CD14-positive monocyte (primary cell): ENCODE data around the gene PLXNA2. TPM values are rescaled to one million over a fixed set of nuclear protein-coding genes. Genes with fewer than 3 reads are reported as not detected.

Source experiments
- DNase-seq, 3 donors: peaks; one replicate each; pipeline ENCODE4 v3.0.0-alpha.2; 2011 to 2022
- H2AFZ ChIP-seq: 2 replicates; pipeline ENCODE4 v1.6.0; 2012; ENCODE audit warnings: mild to moderate bottlenecking, low read depth, low read length, inconsistent platforms; ENCODE audit not compliant: insufficient read depth, poor library complexity, severe bottlenecking
- H3K27ac ChIP-seq, 2 donors: 1 replicate in 1 of 2; 2 replicates in 1 of 2; pipeline ENCODE4 v1.5.1; 2012 to 2013; ENCODE audit warnings: low read length in 2 of 2, control low read depth in 1 of 2, inconsistent platforms in 1 of 2, low read depth in 1 of 2, mild to moderate bottlenecking in 1 of 2
- H3K27me3 ChIP-seq, 2 donors: one replicate each; pipeline versions ENCODE4 v1.6.0 to v1.6.1; 2011 to 2013; ENCODE audit warnings: low read length in 2 of 2; ENCODE audit not compliant: control insufficient read depth in 2 of 2, insufficient read depth in 2 of 2
- H3K36me3 ChIP-seq, 2 donors: replicated peaks in 1 of 2; 1 replicate in 1 of 2; 2 replicates in 1 of 2; pipeline versions ENCODE4 v1.5.1 to v1.6.1; 2012 to 2013; ENCODE audit warnings: low read length in 2 of 2, control low read depth in 1 of 2, inconsistent platforms in 1 of 2, mild to moderate bottlenecking in 1 of 2; ENCODE audit not compliant: insufficient read depth in 2 of 2, control insufficient read depth in 1 of 2
- H3K4me1 ChIP-seq, 2 donors: 1 replicate in 1 of 2; 2 replicates in 1 of 2; pipeline versions ENCODE4 v1.5.1 to v1.6.1; 2012 to 2013; ENCODE audit warnings: low read length in 2 of 2, control low read depth in 1 of 2, inconsistent platforms in 1 of 2, mild to moderate bottlenecking in 1 of 2, moderate library complexity in 1 of 2; ENCODE audit not compliant: insufficient read depth in 2 of 2, control insufficient read depth in 1 of 2
- H3K4me2 ChIP-seq: replicated peaks from 2 replicates; pipeline ENCODE3; 2012; ENCODE audit warnings: low read length, moderate library complexity, mild to moderate bottlenecking; ENCODE audit not compliant: poor library complexity, severe bottlenecking; ENCODE audit errors: extremely low read depth
- H3K4me3 ChIP-seq, 3 experiments: fragments of 200-600 bp in 1 of 3; sonication (generic) in 1 of 3; replicated peaks in 1 of 3; 1 replicate in 2 of 3; 2 replicates in 1 of 3; pipeline ENCODE4 v1.5.1; 2011 to 2013; ENCODE audit warnings: low read length in 3 of 3, mild to moderate bottlenecking in 3 of 3, control low read depth in 2 of 3, low read depth in 2 of 3, inconsistent platforms in 1 of 3, moderate library complexity in 1 of 3
- H3K79me2 ChIP-seq: 2 replicates; pipeline ENCODE4 v1.6.0; 2012; ENCODE audit warnings: mild to moderate bottlenecking, control low read depth, inconsistent platforms, low read length, moderate library complexity; ENCODE audit not compliant: insufficient read depth
- H3K9ac ChIP-seq: 2 replicates; pipeline ENCODE4 v1.6.0; 2017; ENCODE audit warnings: low read length, mild to moderate bottlenecking; ENCODE audit not compliant: insufficient read depth, poor library complexity, severe bottlenecking
- H3K9me3 ChIP-seq, 2 donors: replicated peaks in 1 of 2; 1 replicate in 1 of 2; 2 replicates in 1 of 2; pipeline versions ENCODE4 v1.5.1 to v1.6.1; 2012 to 2013; ENCODE audit warnings: low read length in 2 of 2, control low read depth in 1 of 2; ENCODE audit not compliant: control insufficient read depth in 1 of 2, insufficient read depth in 1 of 2
- H4K20me1 ChIP-seq: 2 replicates; pipeline ENCODE4 v1.6.0; 2012; ENCODE audit warnings: mild to moderate bottlenecking, low read length, control low read depth, moderate library complexity; ENCODE audit not compliant: insufficient read depth
- H3K27ac Mint-ChIP-seq, 7 donors: one replicate each; pipeline ENCODE4 v1.8.0; 2020; ENCODE audit warnings: mild to moderate bottlenecking in 7 of 7, mixed read lengths in 7 of 7, moderate library complexity in 6 of 7, inconsistent platforms in 2 of 7
- H3K27me3 Mint-ChIP-seq, 3 donors: one replicate each; pipeline ENCODE4 v1.8.0; 2021 to 2022; ENCODE audit warnings: low read depth in 3 of 3, mild to moderate bottlenecking in 3 of 3, mixed read lengths in 3 of 3, moderate library complexity in 3 of 3, inconsistent platforms in 1 of 3
- H3K36me3 Mint-ChIP-seq, 2 donors: one replicate each; pipeline ENCODE4 v1.8.0; 2020; ENCODE audit warnings: mixed read lengths in 2 of 2, inconsistent platforms in 1 of 2, mild to moderate bottlenecking in 1 of 2
- H3K4me1 Mint-ChIP-seq: one replicate; pipeline ENCODE4 v1.8.0; 2020; ENCODE audit warnings: mild to moderate bottlenecking, mixed read lengths
- H3K4me3 Mint-ChIP-seq, 2 donors: one replicate each; pipeline ENCODE4 v1.8.0; 2020; ENCODE audit warnings: mild to moderate bottlenecking in 2 of 2, mixed read lengths in 2 of 2, moderate library complexity in 1 of 2
- H3K9me3 Mint-ChIP-seq, 7 donors: one replicate each; pipeline ENCODE4 v1.8.0; 2020 to 2022; ENCODE audit warnings: mixed read lengths in 7 of 7, mild to moderate bottlenecking in 6 of 7, moderate library complexity in 6 of 7, inconsistent platforms in 2 of 7
- WGBS: methylation state at CpG from one replicate; pipeline ENCODE4 v1.1.5; 2013; ENCODE audit warnings: missing lambda C conversion rate; ENCODE audit not compliant: insufficient coverage; 5-methylcytosine and 5-hydroxymethylcytosine counted together
- intact Hi-C, 2 donors: fragments of 100-400 bp; cut with micrococcal nuclease; formaldehyde crosslinking; loops; one replicate each; pipeline versions ENCODE4 v1.15.0 to v1.15.1; 2023
- polyA plus RNA-seq, 3 donors: library from polyadenylated mRNA; depleted of rRNA in 1 of 3; unstranded in 2 of 3; stranded (reverse) in 1 of 3; fragments of 300-500 nt in 2 of 3; fragments of >200 nt in 1 of 3; fragmentation: Illumina TruSeq in 2 of 3; gene quantifications; 1 replicate in 2 of 3; 2 replicates in 1 of 3; pipeline ENCODE4 v1.2.3, GENCODE V29; 2012 to 2021
- TF ChIP-seq, protein P1 (sequence below): fragments of 200-600 bp; IDR thresholded peaks from one replicate; pipeline ENCODE4 v1.8.0; 2022; ENCODE audit warnings: antibody characterized with exemption, mild to moderate bottlenecking

PLXNA2 gene
- polyA plus RNA-seq, 3 donors = 0.75 to 2.1 (median 1.1) TPM

DNA sequence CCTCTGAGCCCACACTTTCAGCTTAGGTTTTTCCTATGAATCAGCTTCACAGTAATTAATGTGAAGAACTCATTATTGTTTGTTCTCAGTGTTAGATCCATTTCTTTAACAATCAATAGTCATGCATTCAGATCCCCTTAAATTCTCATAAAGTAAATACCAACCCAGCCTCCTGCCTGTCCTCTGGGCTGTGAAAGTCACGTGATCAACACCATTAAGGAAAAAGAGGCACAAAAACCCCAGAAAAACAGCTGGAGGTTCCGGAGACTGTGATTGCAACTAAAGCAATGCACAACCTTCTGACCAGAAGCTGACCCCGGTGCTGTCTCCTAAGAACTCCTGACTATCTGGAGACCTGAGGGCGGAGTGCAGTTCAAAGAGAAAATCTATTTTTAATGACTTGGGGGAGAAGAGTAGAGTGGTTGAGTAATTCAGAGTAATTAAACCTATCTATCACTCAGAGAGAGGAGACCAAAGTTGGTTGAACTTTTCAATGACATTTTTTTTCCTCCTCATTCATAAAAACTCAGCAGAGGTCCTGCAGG is 132.5 kb downstream of the PLXNA2 start:
- TF ChIP-seq, protein P1, sequence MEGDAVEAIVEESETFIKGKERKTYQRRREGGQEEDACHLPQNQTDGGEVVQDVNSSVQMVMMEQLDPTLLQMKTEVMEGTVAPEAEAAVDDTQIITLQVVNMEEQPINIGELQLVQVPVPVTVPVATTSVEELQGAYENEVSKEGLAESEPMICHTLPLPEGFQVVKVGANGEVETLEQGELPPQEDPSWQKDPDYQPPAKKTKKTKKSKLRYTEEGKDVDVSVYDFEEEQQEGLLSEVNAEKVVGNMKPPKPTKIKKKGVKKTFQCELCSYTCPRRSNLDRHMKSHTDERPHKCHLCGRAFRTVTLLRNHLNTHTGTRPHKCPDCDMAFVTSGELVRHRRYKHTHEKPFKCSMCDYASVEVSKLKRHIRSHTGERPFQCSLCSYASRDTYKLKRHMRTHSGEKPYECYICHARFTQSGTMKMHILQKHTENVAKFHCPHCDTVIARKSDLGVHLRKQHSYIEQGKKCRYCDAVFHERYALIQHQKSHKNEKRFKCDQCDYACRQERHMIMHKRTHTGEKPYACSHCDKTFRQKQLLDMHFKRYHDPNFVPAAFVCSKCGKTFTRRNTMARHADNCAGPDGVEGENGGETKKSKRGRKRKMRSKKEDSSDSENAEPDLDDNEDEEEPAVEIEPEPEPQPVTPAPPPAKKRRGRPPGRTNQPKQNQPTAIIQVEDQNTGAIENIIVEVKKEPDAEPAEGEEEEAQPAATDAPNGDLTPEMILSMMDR = no peak
- H3K9me3 Mint-ChIP-seq = no peaks in the 10 kb centered on the region

DNA sequence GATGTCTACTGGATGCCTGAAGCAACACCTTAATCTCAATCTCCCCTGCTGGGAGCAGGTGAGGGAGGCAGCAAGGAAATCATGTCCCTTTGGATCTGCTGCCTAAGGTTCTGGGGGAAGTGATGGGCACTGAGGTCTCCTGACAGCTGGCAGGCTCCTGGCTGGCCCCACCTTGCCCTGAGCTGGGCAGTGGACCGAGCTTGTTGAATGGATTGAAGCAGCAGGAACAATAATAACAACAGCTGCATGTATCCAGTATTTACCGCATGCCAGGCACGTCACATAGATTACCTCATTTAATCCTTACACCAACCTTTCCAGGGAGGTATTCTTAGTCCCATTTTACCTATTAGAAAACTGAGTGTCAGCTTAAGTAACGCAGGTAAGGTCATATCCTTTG is 133.9 kb downstream of the PLXNA2 start:
- Histone ChIP-seq H3K4me1 (no peaks in the 10 kb centered on the region), H3K79me2 (no peaks in the 10 kb centered on the region), H3K27ac (no peak overlapping the region), H3K9ac (no peak overlapping the region), H3K36me3 (no peaks in the 10 kb centered on the region), H4K20me1 (no peaks in the 10 kb centered on the region), H3K9me3 (no peaks in the 10 kb centered on the region), H2AFZ (no peak overlapping the region), H3K4me2 (no peak overlapping the region), H3K4me3 (no peak overlapping the region), H3K27me3 (no peaks in the 10 kb centered on the region)
- DNase-seq = no peak
- TF ChIP-seq, protein P1 = no peak
- Mint-ChIP-seq H3K27ac (no peak overlapping the region), H3K4me3 (no peak overlapping the region), H3K9me3 (no peaks in the 10 kb centered on the region), H3K27me3 (peaks cover 5 to 6% (median 6%) of the 10 kb centered on the region in 3 donors), H3K4me1 (no peaks in the 10 kb centered on the region), H3K36me3 (no peaks in the 10 kb centered on the region)
- WGBS = 100% methylated on average over 1 of the region's 4 CpGs
- intact Hi-C loops = no loop called here

More for the DNA sequence above, 132.5 kb downstream of the PLXNA2 start:
- Histone ChIP-seq H3K4me3 (no peak overlapping the region), H3K9me3 (no peaks in the 10 kb centered on the region), H3K79me2 (no peaks in the 10 kb centered on the region), H3K4me2 (no peak overlapping the region), H3K27ac (no peak overlapping the region), H3K27me3 (no peaks in the 10 kb centered on the region), H3K36me3 (no peaks in the 10 kb centered on the region), H2AFZ (no peak overlapping the region), H3K9ac (no peak overlapping the region), H4K20me1 (no peaks in the 10 kb centered on the region), H3K4me1 (no peaks in the 10 kb centered on the region)
- WGBS = 89% methylated on average over 2 of the region's 4 CpGs
- Mint-ChIP-seq H3K27ac (no peak overlapping the region), H3K4me1 (no peaks in the 10 kb centered on the region), H3K27me3 (peaks cover 6 to 7% (median 6%) of the 10 kb centered on the region in 3 donors), H3K4me3 (no peak overlapping the region), H3K36me3 (no peaks in the 10 kb centered on the region)
- no peak for DNase-seq
- intact Hi-C loops = no loop called here
